GM21723 (cell line): ENCODE results near the gene ALDH18A1.
A peak's percentile ranks its signal among the peaks of the same experiment; 100 is the strongest.
"Not testable (repeated sequence)": the region's sequence is repeated elsewhere in the genome, so short reads cannot be mapped to it uniquely, and the experiment has no call there.

Experiments
- ATAC-seq: cut with Tn5 transposase; IDR thresholded peaks from one replicate; pipeline ENCODE4 v1.9.1; 2021; ENCODE audit warnings: mild to moderate bottlenecking, moderate library complexity; ENCODE audit not compliant: unreplicated experiment

Gene ALDH18A1

DNA sequence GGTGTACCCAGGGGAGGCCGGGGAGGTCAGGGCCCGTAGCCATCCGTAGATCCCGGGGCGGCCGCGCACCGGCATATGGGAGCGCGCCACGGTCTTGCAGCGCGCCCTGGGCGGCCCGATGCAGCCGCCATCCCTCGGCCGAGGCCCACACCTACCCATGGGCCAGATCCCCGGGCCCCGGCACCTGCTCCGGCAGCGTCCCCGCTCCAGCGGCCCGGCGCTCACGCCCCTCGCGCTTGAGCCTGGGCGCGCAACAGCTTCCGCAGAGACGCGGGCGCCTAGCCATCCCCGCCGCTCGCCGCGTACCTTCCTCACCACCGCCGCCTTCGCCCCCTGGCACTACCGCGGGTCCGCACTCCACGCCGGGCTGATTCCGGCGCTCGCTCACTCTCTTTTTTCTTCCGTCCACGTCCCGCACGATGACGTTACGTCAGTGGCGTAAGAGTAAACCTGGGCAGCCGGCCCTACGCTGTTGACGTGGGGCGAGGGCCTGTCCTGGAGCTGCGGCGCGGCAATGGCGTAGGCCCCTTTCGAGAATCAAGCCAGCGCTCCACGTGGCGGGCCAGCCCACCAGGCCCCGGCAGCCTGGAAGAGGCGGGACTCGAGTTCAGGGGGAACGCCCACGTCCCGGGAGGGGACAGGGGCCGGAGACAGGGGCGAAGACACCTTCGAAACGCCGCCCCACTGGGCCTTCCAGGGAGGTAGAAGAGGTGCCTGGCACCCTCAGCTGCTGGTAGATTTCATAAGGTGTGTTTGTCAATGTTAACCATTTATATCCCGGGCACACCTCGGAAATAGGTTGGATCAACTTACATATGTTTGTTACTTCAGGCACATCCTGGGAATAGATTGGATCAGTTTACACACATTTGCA, at the start of gene ALDH18A1:
TSS of gene ALDH18A1 (minus strand) at position 421 of the 874 bp plus-strand sequence. CDS start 3,334 bp downstream, outside the sequence.
- ATAC-seq, result peak; percentile 92

DNA sequence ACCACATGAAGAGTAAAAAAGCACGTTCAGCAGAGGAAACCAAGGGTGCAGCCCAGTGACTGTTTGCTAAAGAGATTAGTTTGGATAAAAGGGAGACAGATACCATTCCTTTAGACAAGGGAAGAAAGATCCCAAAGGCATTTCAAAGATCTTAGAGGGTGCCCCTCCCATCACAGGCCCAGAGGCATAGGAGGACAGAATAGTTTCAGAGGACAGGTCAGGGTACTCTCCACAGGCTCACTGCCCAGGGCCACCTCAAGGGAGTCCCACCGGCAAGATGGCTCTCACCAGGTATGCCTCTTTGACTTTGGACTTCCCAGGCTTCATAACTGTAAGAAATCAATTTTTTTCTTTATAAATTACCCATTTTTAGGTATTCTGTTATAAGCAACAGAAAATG, 41.9 kb upstream of the ALDH18A1 start:
- no peak for ATAC-seq

DNA sequence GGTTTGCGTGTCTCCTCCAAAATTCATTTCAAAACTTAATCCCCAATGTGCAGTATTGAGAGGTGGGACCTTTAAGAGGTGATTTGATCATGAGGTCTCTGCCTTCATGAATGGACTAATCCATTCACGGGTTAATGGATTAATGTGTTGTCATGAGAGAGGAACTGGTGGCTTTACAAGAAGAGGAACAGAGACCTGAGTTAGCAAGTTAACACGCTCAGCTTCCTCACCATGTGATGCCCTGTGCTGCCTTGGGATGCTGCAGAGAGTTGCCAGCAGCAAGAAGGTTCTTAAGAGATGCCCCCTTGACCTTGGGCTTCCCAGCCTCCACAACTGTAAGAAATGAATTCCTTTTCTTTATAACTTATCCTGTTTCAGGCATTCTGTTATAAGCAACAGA, 40.9 kb upstream of the ALDH18A1 start:
- ATAC-seq, result no peak

- ATAC-seq, result no peak
These were observed 38.2 kb upstream of the ALDH18A1 start for GRCh38 chr10:95694665-95695064.

DNA sequence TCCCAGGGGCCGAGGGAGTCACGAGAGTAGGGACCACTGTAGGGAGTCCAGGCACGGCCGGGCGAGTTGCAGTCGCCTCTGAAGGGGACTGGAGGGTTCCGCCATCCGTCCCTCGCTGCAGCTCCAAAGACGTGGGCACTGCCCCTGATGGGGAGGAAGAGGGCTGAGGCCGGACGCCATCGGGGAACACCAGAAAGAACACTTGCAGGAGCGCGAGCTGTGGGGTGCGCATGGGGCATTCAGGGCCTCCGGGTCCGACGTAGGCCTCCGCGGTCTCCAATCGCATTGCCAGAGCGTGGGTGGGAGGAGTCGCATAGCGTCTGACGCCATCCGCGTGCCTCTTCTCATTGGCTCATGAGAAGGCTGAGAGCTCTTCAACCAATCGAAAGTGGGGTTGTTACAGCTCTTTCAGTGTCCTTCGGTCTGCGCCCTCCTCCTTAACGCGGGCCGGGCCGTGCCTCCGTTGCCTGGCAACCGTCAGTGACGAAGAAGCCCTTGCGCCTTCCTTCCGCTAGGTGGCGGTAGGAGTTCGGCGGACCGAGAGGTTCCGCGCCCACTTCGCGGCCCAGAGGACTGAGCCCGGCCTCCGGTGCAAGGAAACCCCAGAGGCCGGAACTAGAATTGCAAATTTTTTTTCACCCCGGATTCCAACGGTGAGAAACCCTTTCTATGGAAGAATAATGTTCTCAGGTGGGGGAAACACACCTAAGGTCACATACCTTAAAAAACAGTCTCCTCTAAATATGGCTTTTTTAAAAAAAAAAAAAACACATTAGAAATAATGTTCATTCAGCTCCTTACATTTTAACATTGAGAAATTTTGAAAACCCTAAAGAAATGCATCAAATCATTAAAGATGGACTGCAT, 37.4 kb upstream of the ALDH18A1 start, which contains the start of gene TCTN3:
TSS of gene TCTN3 (minus strand) at position 260 of the 867 bp plus-strand sequence. CDS start at position 232, 28 bp downstream.
- peak; percentile 99 for ATAC-seq

DNA sequence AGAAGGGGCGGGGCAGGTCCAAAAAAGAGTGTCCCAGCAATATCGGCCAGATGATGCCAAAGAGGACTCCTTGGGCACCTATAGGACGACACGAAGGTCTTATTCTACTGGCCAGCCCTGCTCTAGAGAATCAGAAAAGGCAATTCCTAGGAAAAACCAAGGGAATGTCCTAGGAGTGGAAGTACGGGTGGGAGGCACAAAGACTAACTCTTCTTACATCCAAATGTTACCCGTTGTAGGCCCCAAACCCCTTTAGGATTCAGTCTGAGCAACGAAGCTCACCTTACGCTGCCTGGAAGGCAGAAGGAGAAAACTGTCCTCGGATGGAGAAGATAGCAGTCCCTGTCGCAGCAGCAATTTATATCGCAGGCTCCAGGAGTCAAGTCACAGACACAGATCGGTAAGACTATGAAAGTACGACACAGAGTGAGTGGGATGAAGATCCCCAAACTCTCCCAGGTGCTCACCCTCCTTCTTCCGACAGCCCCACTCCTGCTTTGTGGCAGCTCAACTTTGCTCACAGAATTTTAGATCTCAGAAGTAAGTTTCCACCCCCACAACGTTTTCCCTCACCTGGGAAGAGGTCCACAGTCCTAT, 36.7 kb upstream of the ALDH18A1 start:
- peak; percentile 2 for ATAC-seq

- no peak for ATAC-seq
These were observed 34.8 kb upstream of the ALDH18A1 start for GRCh38 chr10:95691281-95691680.

- no peak for ATAC-seq
These were observed 32.1 kb upstream of the ALDH18A1 start for GRCh38 chr10:95688648-95689047.

DNA sequence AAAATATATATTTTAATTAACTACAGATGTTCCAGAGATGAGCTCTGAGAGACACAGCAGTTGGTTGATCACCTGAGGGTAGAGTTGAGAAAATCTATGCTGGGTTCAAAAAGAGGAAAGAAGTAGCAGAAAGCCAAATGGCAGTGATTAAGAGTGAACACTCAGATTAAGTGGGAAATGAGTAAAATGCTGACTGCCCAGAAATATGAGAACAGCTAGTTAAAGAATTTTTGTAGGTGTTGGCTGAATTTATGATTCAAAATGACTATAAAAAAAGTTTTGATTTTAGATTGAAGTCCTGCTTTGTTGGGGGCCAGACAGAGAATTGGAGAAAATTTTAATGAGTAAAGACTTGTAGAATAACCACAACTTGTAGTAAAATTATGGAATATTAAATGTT, 27.5 kb upstream of the ALDH18A1 start:
- no peak for ATAC-seq

DNA sequence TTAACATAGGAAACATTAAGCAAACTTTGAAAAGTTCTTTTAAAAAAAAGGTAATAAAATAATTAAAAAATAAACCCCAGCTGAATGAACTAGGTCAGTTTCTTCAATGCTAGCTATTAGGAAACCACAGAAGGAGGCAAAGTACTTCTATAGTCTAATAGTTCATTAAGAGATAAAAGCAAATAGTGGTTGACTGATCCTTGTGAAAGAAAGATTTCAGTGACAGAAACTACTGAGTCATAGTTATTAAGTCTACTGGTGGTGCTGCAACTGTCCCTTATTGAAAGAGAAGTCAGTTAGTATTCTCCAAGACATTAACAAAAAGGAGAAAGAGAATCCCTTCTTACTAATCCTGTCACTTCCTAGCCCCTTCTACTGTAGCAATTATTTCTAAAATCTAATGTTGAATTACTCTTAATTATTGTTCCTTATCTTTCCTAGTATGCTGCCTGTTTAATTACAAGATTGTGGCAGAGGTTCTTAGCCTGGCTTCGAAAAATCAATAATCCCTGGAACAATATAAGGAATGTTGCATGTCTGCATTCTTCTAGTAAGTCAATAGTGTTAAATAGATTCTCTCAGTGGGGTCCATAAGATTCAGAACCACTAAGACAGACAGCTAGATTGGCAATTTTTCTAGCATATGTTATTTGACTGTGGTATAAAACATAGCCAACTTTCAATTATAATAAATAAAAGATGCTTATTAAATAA, 19.0 kb upstream of the ALDH18A1 start:
- no peak for ATAC-seq

DNA sequence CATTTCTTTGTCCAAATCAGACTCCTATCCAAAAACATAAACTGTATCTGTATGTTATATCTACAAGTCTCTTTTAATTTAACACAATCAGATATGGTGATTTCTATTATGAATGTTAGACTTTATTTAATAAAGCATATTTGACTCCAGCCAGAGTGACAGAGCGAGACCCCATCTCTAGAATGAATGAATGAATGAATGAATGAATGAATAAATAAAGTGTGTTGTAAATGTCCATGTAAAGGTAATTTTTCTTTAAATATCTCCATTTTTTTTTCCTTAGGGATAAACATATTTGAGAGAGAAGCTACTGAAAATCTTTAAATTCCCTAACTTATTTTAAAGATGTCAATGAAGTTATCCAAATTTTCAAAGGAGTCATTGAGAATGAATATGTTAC, 18.1 kb upstream of the ALDH18A1 start:
- ATAC-seq, result no peak

DNA sequence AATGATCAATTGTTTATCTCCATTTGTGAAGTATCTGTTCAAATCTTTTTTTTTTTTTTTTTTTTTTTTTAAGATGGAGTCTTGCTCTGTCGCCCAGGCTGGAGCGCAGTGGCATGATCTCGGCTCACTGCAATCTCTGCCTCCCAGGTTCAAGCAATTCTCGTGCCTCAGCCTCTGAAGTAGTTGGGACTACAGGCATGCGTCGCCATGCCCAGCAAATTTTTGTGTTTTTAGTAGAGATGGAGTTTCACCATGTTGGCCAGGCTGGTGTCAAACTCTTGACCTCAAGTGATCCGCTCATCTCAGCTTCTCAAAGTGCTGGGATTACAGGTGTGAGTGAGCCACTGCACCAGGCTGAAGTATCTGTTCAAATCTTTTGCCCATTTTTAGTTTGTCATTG, 16.1 kb upstream of the ALDH18A1 start:
- ATAC-seq, result not testable (repeated sequence)

DNA sequence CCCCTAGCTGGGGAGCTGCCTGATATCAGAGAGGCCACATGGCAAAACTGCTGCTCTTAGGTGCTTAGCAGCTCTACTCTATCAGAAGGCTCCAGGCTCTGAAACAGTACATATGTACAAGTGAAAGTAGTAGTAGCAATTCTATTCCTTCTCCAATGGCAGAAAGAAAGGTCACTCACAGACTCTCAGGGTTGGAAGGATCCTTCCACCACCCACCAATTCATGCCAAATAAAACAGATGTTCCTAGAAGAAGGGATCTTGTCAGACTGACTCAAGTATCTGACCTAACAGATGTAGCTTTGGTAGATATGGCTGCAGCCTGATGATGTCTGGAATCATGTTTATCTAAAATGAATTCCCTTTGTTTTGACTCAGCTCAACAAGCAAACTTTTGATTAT, 8.0 kb upstream of the ALDH18A1 start:
- no peak for ATAC-seq

- ATAC-seq, result no peak
These were observed 7.0 kb upstream of the ALDH18A1 start for GRCh38 chr10:95663496-95663895.

DNA sequence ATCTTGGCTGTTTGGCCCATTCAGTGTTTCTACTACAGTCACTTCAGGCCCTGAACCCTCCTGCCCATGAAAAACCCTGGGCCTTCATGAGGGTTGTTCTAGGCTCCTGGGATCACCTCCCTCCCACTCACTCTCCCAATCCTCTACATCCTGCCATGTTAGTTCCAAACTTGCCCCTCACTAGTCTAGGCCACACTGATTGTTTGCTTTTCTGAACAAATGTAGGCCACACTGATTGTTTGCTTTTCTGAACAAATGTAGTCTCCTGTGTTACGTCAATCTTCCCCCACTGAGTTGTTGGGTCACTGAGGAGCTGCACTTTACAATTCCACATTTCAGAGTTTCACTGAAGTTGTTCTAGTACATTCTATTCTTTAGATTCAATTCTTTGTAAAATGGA, 5.3 kb upstream of the ALDH18A1 start:
- no peak for ATAC-seq

- ATAC-seq, result no peak
These were observed 3.8 kb upstream of the ALDH18A1 start for GRCh38 chr10:95660283-95660682.

- ATAC-seq, result no peak
These were observed 739 bp upstream of the ALDH18A1 start for GRCh38 chr10:95657250-95657649.

- ATAC-seq, result peak; percentile 26
These were observed 780 bp downstream of the ALDH18A1 start for GRCh38 chr10:95655571-95656290.

DNA sequence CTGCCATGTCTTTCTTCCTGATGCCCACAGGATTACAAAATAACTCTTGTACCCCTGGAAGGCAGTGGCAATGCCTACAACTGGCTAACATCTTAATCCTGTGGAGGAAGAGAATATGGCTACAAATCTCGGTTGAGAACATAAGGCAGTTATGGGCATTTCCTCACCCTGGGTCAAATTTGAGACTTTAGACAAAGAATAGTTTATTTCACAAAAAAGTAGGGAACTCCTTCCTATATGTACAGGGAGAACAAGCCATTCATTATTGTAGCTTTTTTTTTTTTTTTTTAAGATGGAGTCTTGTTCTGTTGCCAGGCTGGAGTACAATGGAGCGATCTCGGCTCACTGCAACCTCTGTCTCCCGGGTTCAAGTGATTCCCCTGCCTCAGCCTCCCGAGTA, 2.6 kb downstream of the ALDH18A1 start:
- no peak for ATAC-seq
